NCI-H510A (cell line): ENCODE measurements around the gene ACACA.

ENCODE experiments used
- DNase-seq: peaks from one replicate; lab custom pipeline; 2025; lab: John Stamatoyannopoulos, UW

ACACA gene

GRCh38 chr17:37130984-37131446 lies 275.6 kb downstream of the ACACA start:
- DNase-seq, result no peak

GRCh38 chr17:37124821-37125173 lies 281.8 kb downstream of the ACACA start:
- DNase-seq, result no peak

GRCh38 chr17:37123941-37124820 lies 282.5 kb downstream of the ACACA start:
- DNase-seq, result no peak

- no peak for DNase-seq
These were observed 283.2 kb downstream of the ACACA start for GRCh38 chr17:37123386-37123785.

- DNase-seq, result no peak
These were observed 285.0 kb downstream of the ACACA start for GRCh38 chr17:37121616-37122015.

- DNase-seq, result no peak
These were observed 288.1 kb downstream of the ACACA start for GRCh38 chr17:37118366-37119137.

- no peak for DNase-seq
These were observed 289.1 kb downstream of the ACACA start for GRCh38 chr17:37117373-37118142.

GRCh38 chr17:37116671-37117185 lies 289.9 kb downstream of the ACACA start:
- DNase-seq, result no peak

GRCh38 chr17:37111329-37111728 lies 295.3 kb downstream of the ACACA start:
- no peak for DNase-seq

- no peak for DNase-seq
These were observed 295.9 kb downstream of the ACACA start for GRCh38 chr17:37110746-37111145.

GRCh38 chr17:37109731-37110710 lies 296.6 kb downstream of the ACACA start:
- DNase-seq, result no peak

GRCh38 chr17:37109106-37109505 lies 297.5 kb downstream of the ACACA start:
- no peak for DNase-seq

GRCh38 chr17:37107406-37108083 lies 299.1 kb downstream of the ACACA start:
- DNase-seq, result no peak

- no peak for DNase-seq
These were observed 300.6 kb downstream of the ACACA start for GRCh38 chr17:37106049-37106448.

GRCh38 chr17:37103231-37103630 lies 303.4 kb downstream of the ACACA start:
- no peak for DNase-seq

GRCh38 chr17:37101306-37101705 lies 305.3 kb downstream of the ACACA start:
- DNase-seq, result no peak

- DNase-seq, result no peak
These were observed 306.4 kb downstream of the ACACA start for GRCh38 chr17:37100231-37100630.

- no peak for DNase-seq
These were observed 307.5 kb downstream of the ACACA start for GRCh38 chr17:37098910-37099664.

GRCh38 chr17:37098152-37098551 lies 308.5 kb downstream of the ACACA start:
- DNase-seq, result no peak

GRCh38 chr17:37097154-37097553 lies 309.5 kb downstream of the ACACA start:
- DNase-seq, result no peak
